Measurements from ENCODE around the gene SBNO1.

- no peak for TF ChIP-seq POLR2A (IDR thresholded peaks at IDR 0.05; ENCODE audit: low read length)
- no peak for TF ChIP-seq GATA1 (IDR thresholded peaks at IDR 0.05; ENCODE audit: low read depth, low read length)
Measured at GRCh38 chr12:123270214-123271000, 94.2 kb downstream of the SBNO1 start.

Data from erythroblast (primary cell).